Fibroblast of lung (primary cell): ENCODE measurements around the gene LARP4B. TPM values are rescaled to one million over a fixed set of nuclear protein-coding genes. Genes with fewer than 3 reads are reported as not detected.

Source experiments
- DNase-seq, 2 donors: peaks; one replicate each; pipeline versions ENCODE4 v3.0.0 to v3.0.0-alpha.2; 2010; ENCODE audit warnings: low read depth in 2 of 2
- H2AFZ ChIP-seq: 2 replicates; pipeline ENCODE4 v1.5.1; 2012; ENCODE audit warnings: low read length, control low read depth, inconsistent platforms
- H3K27ac ChIP-seq: 2 replicates; pipeline ENCODE4 v1.5.1; 2011; ENCODE audit warnings: low read length, control low read depth; ENCODE audit not compliant: insufficient read depth
- H3K27me3 ChIP-seq: 2 replicates; pipeline ENCODE4 v1.5.1; 2011; ENCODE audit warnings: mild to moderate bottlenecking, low read length; ENCODE audit not compliant: control insufficient read depth, insufficient read depth
- H3K36me3 ChIP-seq: 2 replicates; pipeline ENCODE4 v1.5.1; 2011; ENCODE audit warnings: low read length; ENCODE audit not compliant: control insufficient read depth, insufficient read depth
- H3K4me1 ChIP-seq: 2 replicates; pipeline ENCODE4 v1.5.1; 2011; ENCODE audit warnings: low read length; ENCODE audit not compliant: control insufficient read depth, insufficient read depth; ENCODE audit errors: extremely low read depth
- H3K4me2 ChIP-seq: 2 replicates; pipeline ENCODE4 v1.5.1; 2011; ENCODE audit warnings: low read length, control low read depth; ENCODE audit not compliant: insufficient read depth; ENCODE audit errors: extremely low read depth
- H3K4me3 ChIP-seq, 4 experiments: fragments of 200-600 bp in 1 of 4; sonication (generic) in 1 of 4; replicated peaks in 1 of 4; 2 replicates each; pipeline ENCODE4 v1.5.1; 2011 to 2016; ENCODE audit warnings: low read length in 4 of 4, low read depth in 3 of 4, mild to moderate bottlenecking in 3 of 4, control low read depth in 2 of 4, inconsistent platforms in 1 of 4, mixed read lengths in 1 of 4; ENCODE audit not compliant: insufficient read depth in 1 of 4; ENCODE audit errors: control extremely low read depth in 1 of 4
- H3K79me2 ChIP-seq: 2 replicates; pipeline ENCODE4 v1.5.1; 2012; ENCODE audit warnings: mild to moderate bottlenecking, low read length, inconsistent platforms; ENCODE audit not compliant: control insufficient read depth, insufficient read depth
- H3K9ac ChIP-seq: 2 replicates; pipeline ENCODE4 v1.5.1; 2011; ENCODE audit warnings: mild to moderate bottlenecking, low read length, control low read depth; ENCODE audit not compliant: insufficient read depth
- H3K9me3 ChIP-seq: 2 replicates; pipeline ENCODE4 v1.5.1; 2012; ENCODE audit warnings: low read depth, low read length; ENCODE audit not compliant: control insufficient read depth, insufficient read depth
- H4K20me1 ChIP-seq: 2 replicates; pipeline ENCODE4 v1.5.1; 2011; ENCODE audit warnings: low read length; ENCODE audit not compliant: control insufficient read depth, insufficient read depth; ENCODE audit errors: extremely low read depth
- EZH2 ChIP-seq: IDR thresholded peaks from 2 replicates; pipeline ENCODE4 v1.5.1; 2012; ENCODE audit warnings: low read length, control low read depth, mild to moderate bottlenecking; ENCODE audit errors: missing control alignments
- polyA plus RNA-seq, 2 donors: library from polyadenylated mRNA; depleted of rRNA in 1 of 2; stranded (reverse) in 1 of 2; unstranded in 1 of 2; fragments of >200 nt; gene quantifications; 2 replicates each; pipeline ENCODE4 v1.2.1, GENCODE V29; 2011 to 2012; ENCODE audit warnings: missing spikeins in 1 of 2
- total RNA-seq: library from RNA; depleted of rRNA; stranded (reverse); fragments of >200 nt; gene quantifications from 2 replicates; pipeline ENCODE4 v1.2.1, GENCODE V29; 2014
- TF ChIP-seq, protein P1 (sequence below), 2 donors: IDR thresholded peaks in 1 of 2; conservative IDR thresholded peaks in 1 of 2; 1 replicate in 1 of 2; 2 replicates in 1 of 2; pipeline ENCODE4 v1.5.1; 2011 to 2012; ENCODE audit warnings: low read length in 2 of 2, control low read depth in 1 of 2, inconsistent platforms in 1 of 2, low read depth in 1 of 2, mild to moderate bottlenecking in 1 of 2

LARP4B gene
- total and polyA plus RNA-seq, 2 donors (not counting 1 experiment from before 2014, with no cell fraction given): 25.4 to 38.6 TPM

DNA sequence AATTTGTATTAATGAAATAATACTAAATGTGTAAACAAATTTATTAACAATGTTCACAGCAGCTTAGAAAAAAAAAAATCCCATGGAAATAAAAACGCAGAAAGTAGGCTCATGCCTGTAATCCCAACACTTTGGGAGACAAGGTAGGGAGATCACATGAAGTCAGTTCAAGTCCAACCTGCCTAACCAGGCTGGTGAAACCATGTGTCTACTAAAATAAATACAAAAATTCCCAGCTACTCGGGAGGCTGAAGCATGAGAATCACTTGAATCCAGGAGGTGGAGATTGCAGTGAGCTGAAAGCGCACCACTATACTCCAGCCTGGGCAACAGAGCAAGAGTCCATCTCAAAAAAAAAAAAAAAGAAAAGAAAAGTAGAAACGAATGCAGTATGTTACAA lies 36.2 kb downstream of the LARP4B start:
- H3K4me1 ChIP-seq: no peaks in the 10 kb centered on the region
- no peaks in the 10 kb centered on the region for H3K27me3 ChIP-seq
- H3K4me2 ChIP-seq: no peak overlapping the region
- no peaks in the 10 kb centered on the region for H3K9me3 ChIP-seq
- no peaks in the 10 kb centered on the region for H4K20me1 ChIP-seq
- H3K9ac ChIP-seq: no peak overlapping the region
- TF ChIP-seq, protein P1, sequence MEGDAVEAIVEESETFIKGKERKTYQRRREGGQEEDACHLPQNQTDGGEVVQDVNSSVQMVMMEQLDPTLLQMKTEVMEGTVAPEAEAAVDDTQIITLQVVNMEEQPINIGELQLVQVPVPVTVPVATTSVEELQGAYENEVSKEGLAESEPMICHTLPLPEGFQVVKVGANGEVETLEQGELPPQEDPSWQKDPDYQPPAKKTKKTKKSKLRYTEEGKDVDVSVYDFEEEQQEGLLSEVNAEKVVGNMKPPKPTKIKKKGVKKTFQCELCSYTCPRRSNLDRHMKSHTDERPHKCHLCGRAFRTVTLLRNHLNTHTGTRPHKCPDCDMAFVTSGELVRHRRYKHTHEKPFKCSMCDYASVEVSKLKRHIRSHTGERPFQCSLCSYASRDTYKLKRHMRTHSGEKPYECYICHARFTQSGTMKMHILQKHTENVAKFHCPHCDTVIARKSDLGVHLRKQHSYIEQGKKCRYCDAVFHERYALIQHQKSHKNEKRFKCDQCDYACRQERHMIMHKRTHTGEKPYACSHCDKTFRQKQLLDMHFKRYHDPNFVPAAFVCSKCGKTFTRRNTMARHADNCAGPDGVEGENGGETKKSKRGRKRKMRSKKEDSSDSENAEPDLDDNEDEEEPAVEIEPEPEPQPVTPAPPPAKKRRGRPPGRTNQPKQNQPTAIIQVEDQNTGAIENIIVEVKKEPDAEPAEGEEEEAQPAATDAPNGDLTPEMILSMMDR (conservative IDR thresholded peaks at IDR 0.05 in 1 of 2, IDR thresholded peaks at IDR 0.05 in 1 of 2; ENCODE audit: low read depth in 1 of 2, low read length in 2 of 2): no peak
- H3K27ac ChIP-seq: no peak overlapping the region
- no peaks in the 10 kb centered on the region for H3K36me3 ChIP-seq
- H2AFZ ChIP-seq: no peak overlapping the region
- H3K79me2 ChIP-seq: peaks cover 81% of the 10 kb centered on the region
- no peak overlapping the region for H3K4me3 ChIP-seq
- DNase-seq: no peak

DNA sequence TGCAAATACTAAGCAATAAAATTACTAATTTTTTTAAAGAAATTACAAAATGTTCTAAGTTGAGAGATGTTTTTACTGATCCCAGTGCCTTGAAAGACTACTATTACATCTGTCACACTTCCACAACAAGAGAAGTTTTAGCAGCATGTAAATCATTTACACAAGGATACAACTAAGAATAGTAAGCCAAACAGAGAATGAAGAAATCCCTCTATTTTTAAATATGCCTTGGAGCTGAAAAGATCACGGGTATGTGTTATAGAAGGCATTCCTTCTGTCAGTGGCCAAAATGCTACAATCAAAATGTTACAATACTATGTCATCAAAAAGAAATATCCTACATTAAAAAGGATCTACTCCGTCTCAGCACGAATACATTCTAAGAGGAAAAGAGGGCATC lies 52.6 kb downstream of the LARP4B start:
- H3K79me2 ChIP-seq: peaks cover 21% of the 10 kb centered on the region
- H3K4me2 ChIP-seq: no peak overlapping the region
- TF ChIP-seq EZH2: no peak
- TF ChIP-seq, protein P1 (conservative IDR thresholded peaks at IDR 0.05 in 1 of 2, IDR thresholded peaks at IDR 0.05 in 1 of 2; ENCODE audit: low read depth in 1 of 2, low read length in 2 of 2): no peak
- H3K27me3 ChIP-seq: no peaks in the 10 kb centered on the region
- H3K36me3 ChIP-seq: peaks cover 10% of the 10 kb centered on the region
- no peaks in the 10 kb centered on the region for H3K4me1 ChIP-seq
- H4K20me1 ChIP-seq: no peaks in the 10 kb centered on the region
- H3K9ac ChIP-seq: no peak overlapping the region
- no peaks in the 10 kb centered on the region for H3K9me3 ChIP-seq
- H2AFZ ChIP-seq: no peak overlapping the region
- DNase-seq: peak in 1 of 2 donors; percentile 58
- no peak overlapping the region for H3K4me3 ChIP-seq
- no peak overlapping the region for H3K27ac ChIP-seq

DNA sequence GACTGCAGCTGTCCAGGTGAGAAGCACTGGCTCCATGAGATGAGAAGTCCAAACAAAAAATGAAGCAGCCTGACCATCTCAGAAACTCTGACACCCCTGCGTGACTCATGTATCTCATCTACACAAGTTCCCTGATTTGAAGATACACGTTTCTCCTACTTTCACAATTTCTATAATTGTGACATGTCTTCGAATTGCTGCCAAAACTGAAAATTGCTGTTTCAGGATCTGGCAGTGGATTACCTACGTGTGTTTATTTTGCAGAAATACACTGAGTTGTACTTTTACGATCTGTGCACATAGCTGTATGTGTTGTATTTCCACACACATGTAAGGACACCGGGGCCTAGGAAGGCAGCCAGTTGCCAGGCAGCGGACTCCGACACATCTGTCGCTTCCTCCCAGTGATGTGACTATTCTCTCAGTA lies 53.2 kb downstream of the LARP4B start:
- no peaks in the 10 kb centered on the region for H3K27me3 ChIP-seq
- peak in 1 of 2 donors; percentile 89 for DNase-seq
- H2AFZ ChIP-seq: no peak overlapping the region
- H3K36me3 ChIP-seq: peaks cover 10% of the 10 kb centered on the region
- no peak overlapping the region for H3K9ac ChIP-seq
- TF ChIP-seq, protein P1 (conservative IDR thresholded peaks at IDR 0.05 in 1 of 2, IDR thresholded peaks at IDR 0.05 in 1 of 2; ENCODE audit: low read depth in 1 of 2, low read length in 2 of 2): no peak
- no peak for TF ChIP-seq EZH2
- no peak overlapping the region for H3K4me3 ChIP-seq
- no peaks in the 10 kb centered on the region for H3K4me1 ChIP-seq
- H4K20me1 ChIP-seq: no peaks in the 10 kb centered on the region
- no peak overlapping the region for H3K4me2 ChIP-seq
- H3K9me3 ChIP-seq: no peaks in the 10 kb centered on the region
- H3K79me2 ChIP-seq: peaks cover 23% of the 10 kb centered on the region
- no peak overlapping the region for H3K27ac ChIP-seq
